Thoracic aorta (tissue), 2 donors: ENCODE results near the gene MITF. TPM values are rescaled to one million over a fixed set of nuclear protein-coding genes. Genes with fewer than 3 reads are reported as not detected.

Experiments used
- ATAC-seq: fragments of 150-250 bp; one replicate; pipeline ENCODE4 v1.8.0; 2017; ENCODE audit warnings: low read depth; ENCODE audit not compliant: insufficient number of reproducible peaks, low FRiP score
- DNase-seq: peaks from one replicate; pipeline ENCODE4 v3.0.0-alpha.2; 2020; ENCODE audit warnings: low spot score
- H3K27ac ChIP-seq, 2 donors: fragments of 200-600 bp; sonication (generic); 1 replicate in 1 of 2; 2 replicates in 1 of 2; pipeline ENCODE4 v1.5.1; 2016; ENCODE audit warnings: mild to moderate bottlenecking in 2 of 2, moderate library complexity in 2 of 2
- H3K27me3 ChIP-seq: fragments of 200-600 bp; sonication (generic); replicated peaks from 2 replicates; pipeline ENCODE4 v1.6.0; 2016; ENCODE audit warnings: mild to moderate bottlenecking; ENCODE audit not compliant: insufficient read depth
- H3K36me3 ChIP-seq: fragments of 200-600 bp; sonication (generic); one replicate; pipeline ENCODE4 v1.5.1; 2016
- H3K4me1 ChIP-seq, 2 donors: fragments of 200-600 bp; sonication (generic); 1 replicate in 1 of 2; 2 replicates in 1 of 2; pipeline versions ENCODE4 v1.5.1 to v1.6.0; 2016; ENCODE audit warnings: low read depth in 2 of 2, mild to moderate bottlenecking in 1 of 2; ENCODE audit not compliant: control insufficient read depth in 1 of 2
- H3K4me3 ChIP-seq: fragments of 200-600 bp; sonication (generic); 2 replicates; pipeline ENCODE4 v1.5.1; 2016; ENCODE audit warnings: mild to moderate bottlenecking
- H3K9me3 ChIP-seq: fragments of 200-600 bp; sonication (generic); 2 replicates; pipeline ENCODE4 v1.5.1; 2016
- total RNA-seq, 2 donors: library from RNA; depleted of rRNA; stranded (reverse); fragments of >200 nt; gene quantifications; one replicate each; pipeline versions ENCODE4 v1.1.0 to v1.2.3, GENCODE V29; 2016
- TF ChIP-seq, protein P1 (sequence below): fragments of 200-600 bp; sonication (generic); IDR thresholded peaks from one replicate; pipeline ENCODE4 v1.5.1; 2019; ENCODE audit warnings: antibody characterized with exemption

The MITF gene
- total RNA-seq, 2 donors from 2014 or later = 12.3 to 12.7 TPM

GRCh38 chr3:69938931-69939330 is 199.7 kb downstream of the MITF start:
- ATAC-seq (no peak), DNase-seq (no peak)
- Histone ChIP-seq H3K27me3 (no peaks in the 10 kb centered on the region), H3K27ac (no peak overlapping the region), H3K9me3 (no peaks in the 10 kb centered on the region), H3K36me3 (peaks cover 3% of the 10 kb centered on the region), H3K4me3 (no peak overlapping the region), H3K4me1 (no peaks in the 10 kb centered on the region)
- TF ChIP-seq, protein P1, sequence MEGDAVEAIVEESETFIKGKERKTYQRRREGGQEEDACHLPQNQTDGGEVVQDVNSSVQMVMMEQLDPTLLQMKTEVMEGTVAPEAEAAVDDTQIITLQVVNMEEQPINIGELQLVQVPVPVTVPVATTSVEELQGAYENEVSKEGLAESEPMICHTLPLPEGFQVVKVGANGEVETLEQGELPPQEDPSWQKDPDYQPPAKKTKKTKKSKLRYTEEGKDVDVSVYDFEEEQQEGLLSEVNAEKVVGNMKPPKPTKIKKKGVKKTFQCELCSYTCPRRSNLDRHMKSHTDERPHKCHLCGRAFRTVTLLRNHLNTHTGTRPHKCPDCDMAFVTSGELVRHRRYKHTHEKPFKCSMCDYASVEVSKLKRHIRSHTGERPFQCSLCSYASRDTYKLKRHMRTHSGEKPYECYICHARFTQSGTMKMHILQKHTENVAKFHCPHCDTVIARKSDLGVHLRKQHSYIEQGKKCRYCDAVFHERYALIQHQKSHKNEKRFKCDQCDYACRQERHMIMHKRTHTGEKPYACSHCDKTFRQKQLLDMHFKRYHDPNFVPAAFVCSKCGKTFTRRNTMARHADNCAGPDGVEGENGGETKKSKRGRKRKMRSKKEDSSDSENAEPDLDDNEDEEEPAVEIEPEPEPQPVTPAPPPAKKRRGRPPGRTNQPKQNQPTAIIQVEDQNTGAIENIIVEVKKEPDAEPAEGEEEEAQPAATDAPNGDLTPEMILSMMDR = no peak

GRCh38 chr3:69941037-69941436 is 201.8 kb downstream of the MITF start:
- no peaks in the 10 kb centered on the region for H3K9me3 ChIP-seq
- no peak overlapping the region for H3K27ac ChIP-seq
- no peak overlapping the region for H3K4me3 ChIP-seq
- ATAC-seq = no peak
- TF ChIP-seq, protein P1 = no peak
- H3K4me1 ChIP-seq = no peaks in the 10 kb centered on the region
- no peaks in the 10 kb centered on the region for H3K27me3 ChIP-seq
- peaks cover 3% of the 10 kb centered on the region for H3K36me3 ChIP-seq
- DNase-seq = no peak

GRCh38 chr3:69941439-69942176 is 202.3 kb downstream of the MITF start:
- DNase-seq = no peak
- Histone ChIP-seq H3K36me3 (peaks cover 3% of the 10 kb centered on the region), H3K9me3 (no peaks in the 10 kb centered on the region), H3K27ac (no peak overlapping the region), H3K27me3 (no peaks in the 10 kb centered on the region), H3K4me3 (no peak overlapping the region), H3K4me1 (no peaks in the 10 kb centered on the region)
- no peak for ATAC-seq
- TF ChIP-seq, protein P1 = no peak

- H3K27ac ChIP-seq = no peak overlapping the region
- no peak for DNase-seq
- no peaks in the 10 kb centered on the region for H3K36me3 ChIP-seq
- ATAC-seq = no peak
- H3K9me3 ChIP-seq = no peaks in the 10 kb centered on the region
- TF ChIP-seq, protein P1 = no peak
- peaks cover 0 to 6% of the 10 kb centered on the region in 2 donors for H3K4me1 ChIP-seq
- H3K27me3 ChIP-seq = no peaks in the 10 kb centered on the region
- no peak overlapping the region for H3K4me3 ChIP-seq
These were observed 205.7 kb downstream of the MITF start for GRCh38 chr3:69944931-69945493.

DNA sequence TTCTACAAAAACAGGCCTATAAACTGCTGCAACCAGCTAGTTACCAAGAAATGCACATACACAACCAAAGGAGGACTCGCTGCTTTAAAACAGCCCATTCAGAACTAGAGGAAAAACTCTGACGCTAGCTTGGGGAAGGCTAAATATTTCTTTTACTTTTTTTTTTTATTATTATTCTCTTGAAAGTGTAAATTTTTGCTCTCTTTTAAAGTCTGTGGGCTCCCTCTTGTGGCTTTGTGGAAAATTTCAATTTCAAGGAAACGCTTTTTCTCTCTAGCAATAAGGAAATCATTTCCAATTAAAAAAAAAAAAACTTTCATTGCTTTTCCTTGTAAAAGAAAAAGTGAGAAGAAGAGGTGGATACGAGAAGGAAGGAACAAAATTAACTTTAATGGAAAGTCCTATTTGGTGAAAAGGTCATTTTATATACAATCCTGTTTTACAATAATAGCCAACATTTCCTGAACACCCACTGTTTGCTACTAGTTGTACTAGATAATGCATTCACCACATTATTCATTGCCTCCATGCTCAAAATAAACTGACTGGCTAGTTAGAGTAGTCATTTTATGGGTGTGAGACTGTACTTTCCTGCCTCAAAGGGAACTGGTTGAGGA is 209.1 kb downstream of the MITF start:
- TF ChIP-seq, protein P1 = peak; percentile 66
- ATAC-seq = no peak
- no peak for DNase-seq
- H3K9me3 ChIP-seq = no peaks in the 10 kb centered on the region
- peak overlapping the region in 1 of 2 donors; percentile 20 for H3K27ac ChIP-seq
- H3K4me1 ChIP-seq = peaks cover 0 to 6% of the 10 kb centered on the region in 2 donors
- H3K4me3 ChIP-seq = no peak overlapping the region
- no peaks in the 10 kb centered on the region for H3K27me3 ChIP-seq
- no peaks in the 10 kb centered on the region for H3K36me3 ChIP-seq
